ENCODE measurements around the gene MAPKAPK2.

- no peak for TF ChIP-seq EZH2 (IDR thresholded peaks at IDR 0.05; ENCODE audit: low read length)
- no peak for TF ChIP-seq CTCF (optimal IDR thresholded peaks at IDR 0.05 in 1 of 3, IDR thresholded peaks at IDR 0.05 in 1 of 3, conservative IDR thresholded peaks at IDR 0.05 in 1 of 3; ENCODE audit: extremely low read depth in 1 of 3, insufficient read depth in 2 of 3, low read length in 3 of 3)
Measured at GRCh38 chr1:206637605-206638004, 47.1 kb upstream of the MAPKAPK2 start.
